Vagina (tissue), 2 donors: ENCODE results near the gene ZBTB2. TPM values are rescaled to one million over a fixed set of nuclear protein-coding genes. Genes with fewer than 3 reads are reported as not detected.

ENCODE experiments used
- DNase-seq, 2 donors: peaks; one replicate each; pipeline ENCODE4 v3.0.0-alpha.2; 2017; ENCODE audit errors: extremely low spot score in 2 of 2
- H3K27ac ChIP-seq: fragments of 200-600 bp; sonication (generic); one replicate; pipeline ENCODE4 v1.5.1; 2019
- H3K27me3 ChIP-seq: fragments of 200-600 bp; sonication (generic); one replicate; pipeline ENCODE4 v1.5.1; 2019
- H3K36me3 ChIP-seq, 2 donors: fragments of 200-600 bp; sonication (generic); one replicate each; pipeline ENCODE4 v1.5.1; 2017 to 2019
- H3K4me1 ChIP-seq: fragments of 200-600 bp; sonication (generic); one replicate; pipeline ENCODE4 v1.5.1; 2019
- H3K4me3 ChIP-seq, 2 donors: fragments of 200-600 bp; sonication (generic); 1 replicate in 1 of 2; 2 replicates in 1 of 2; pipeline ENCODE4 v1.5.1; 2016 to 2019
- H3K9me3 ChIP-seq: fragments of 200-600 bp; sonication (generic); one replicate; pipeline ENCODE4 v1.5.1; 2019
- POLR2A ChIP-seq, 2 donors: fragments of 450-650 bp; IDR thresholded peaks; one replicate each; pipeline ENCODE4 v1.6.1; 2017; ENCODE audit warnings: antibody characterized with exemption in 2 of 2, mild to moderate bottlenecking in 2 of 2, moderate library complexity in 2 of 2
- POLR2AphosphoS5 ChIP-seq, 2 donors: sonication (generic); formaldehyde crosslinking; IDR thresholded peaks; one replicate each; pipeline ENCODE4 v1.9.0; 2017; ENCODE audit warnings: antibody characterized with exemption in 2 of 2, mild to moderate bottlenecking in 2 of 2, low read depth in 1 of 2; ENCODE audit not compliant: insufficient read depth in 1 of 2
- intact Hi-C: fragments of 100-400 bp; cut with DNase I; formaldehyde crosslinking; loops from one replicate; pipeline ENCODE4 v1.15.1; 2023
- total RNA-seq: library from RNA; depleted of rRNA; stranded (reverse); fragments of >200 nt; gene quantifications from one replicate; pipeline ENCODE4 v1.2.3, GENCODE V29; 2016
- TF ChIP-seq, protein P1 (sequence below), 3 experiments: fragments of 450-650 bp in 2 of 3; fragments of 200-600 bp in 1 of 3; sonication (generic) in 1 of 3; IDR thresholded peaks; one replicate each; pipeline ENCODE4 v1.5.1; 2017 to 2019; ENCODE audit warnings: antibody characterized with exemption in 3 of 3, mild to moderate bottlenecking in 2 of 3, moderate library complexity in 2 of 3

Gene ZBTB2
- total RNA-seq, 1 donor from 2014 or later: 15.0 TPM

DNA sequence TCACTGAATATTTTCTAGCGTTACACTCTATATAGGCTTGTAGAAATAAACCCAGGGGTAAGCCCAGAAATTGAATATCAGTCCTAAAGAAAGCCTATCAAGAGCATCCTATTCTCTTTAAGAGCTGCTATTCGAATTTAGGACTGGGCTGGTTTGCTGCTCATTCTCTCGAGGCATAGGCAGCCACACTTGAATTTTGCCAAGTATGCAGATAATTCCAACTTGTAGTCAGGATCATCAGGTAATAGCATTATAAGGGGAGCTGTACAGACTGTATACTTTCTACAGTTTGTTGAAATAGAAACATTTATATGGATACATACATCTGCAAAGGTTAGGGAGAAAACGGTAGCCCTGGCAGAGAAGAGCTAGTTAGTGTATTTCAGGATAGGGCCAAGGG, 2.1 kb upstream of the ZBTB2 start:
- DNase-seq: no peak
- no peak overlapping the region for H3K27ac ChIP-seq
- no peaks in the 10 kb centered on the region for H3K27me3 ChIP-seq
- H3K4me1 ChIP-seq: peaks cover 51% of the 10 kb centered on the region
- H3K9me3 ChIP-seq: no peaks in the 10 kb centered on the region
- intact Hi-C loops: no loop called here
- TF ChIP-seq POLR2AphosphoS5 (IDR thresholded peaks at IDR 0.05; ENCODE audit: insufficient read depth in 1 of 2, low read depth in 1 of 2) (no peak), POLR2A (IDR thresholded peaks at IDR 0.05) (no peak)
- TF ChIP-seq, protein P1, sequence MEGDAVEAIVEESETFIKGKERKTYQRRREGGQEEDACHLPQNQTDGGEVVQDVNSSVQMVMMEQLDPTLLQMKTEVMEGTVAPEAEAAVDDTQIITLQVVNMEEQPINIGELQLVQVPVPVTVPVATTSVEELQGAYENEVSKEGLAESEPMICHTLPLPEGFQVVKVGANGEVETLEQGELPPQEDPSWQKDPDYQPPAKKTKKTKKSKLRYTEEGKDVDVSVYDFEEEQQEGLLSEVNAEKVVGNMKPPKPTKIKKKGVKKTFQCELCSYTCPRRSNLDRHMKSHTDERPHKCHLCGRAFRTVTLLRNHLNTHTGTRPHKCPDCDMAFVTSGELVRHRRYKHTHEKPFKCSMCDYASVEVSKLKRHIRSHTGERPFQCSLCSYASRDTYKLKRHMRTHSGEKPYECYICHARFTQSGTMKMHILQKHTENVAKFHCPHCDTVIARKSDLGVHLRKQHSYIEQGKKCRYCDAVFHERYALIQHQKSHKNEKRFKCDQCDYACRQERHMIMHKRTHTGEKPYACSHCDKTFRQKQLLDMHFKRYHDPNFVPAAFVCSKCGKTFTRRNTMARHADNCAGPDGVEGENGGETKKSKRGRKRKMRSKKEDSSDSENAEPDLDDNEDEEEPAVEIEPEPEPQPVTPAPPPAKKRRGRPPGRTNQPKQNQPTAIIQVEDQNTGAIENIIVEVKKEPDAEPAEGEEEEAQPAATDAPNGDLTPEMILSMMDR (IDR thresholded peaks at IDR 0.05): no peak
- H3K36me3 ChIP-seq: no peaks in the 10 kb centered on the region
- no peak overlapping the region for H3K4me3 ChIP-seq

DNA sequence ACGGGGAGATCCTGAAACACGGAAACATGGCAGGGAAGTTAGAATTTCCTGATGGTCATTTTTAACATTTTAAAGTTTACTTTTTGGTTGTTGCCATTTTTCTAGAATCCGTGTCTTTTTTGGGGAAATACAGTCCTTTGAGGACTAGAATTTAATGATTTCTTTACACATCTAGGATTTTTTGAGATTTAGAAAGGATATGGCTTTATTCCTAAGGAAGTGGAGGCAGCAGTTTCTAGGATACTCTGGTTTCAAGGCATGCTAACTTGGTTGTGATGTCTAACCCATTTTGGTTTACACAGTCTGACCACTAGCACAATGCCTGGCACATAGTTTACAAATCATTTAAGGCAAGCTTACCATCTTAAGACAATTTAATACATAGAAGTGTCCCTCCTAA, 1.1 kb upstream of the ZBTB2 start:
- H3K4me3 ChIP-seq: peak overlapping the region; percentile 82 to 96
- intact Hi-C loops: no loop called here
- no peaks in the 10 kb centered on the region for H3K27me3 ChIP-seq
- H3K36me3 ChIP-seq: no peaks in the 10 kb centered on the region
- TF ChIP-seq POLR2A (IDR thresholded peaks at IDR 0.05): no peak
- TF ChIP-seq, protein P1 (IDR thresholded peaks at IDR 0.05): no peak
- TF ChIP-seq POLR2AphosphoS5 (IDR thresholded peaks at IDR 0.05; ENCODE audit: insufficient read depth in 1 of 2, low read depth in 1 of 2): no peak
- DNase-seq: no peak
- H3K27ac ChIP-seq: peak overlapping the region; percentile 100
- peaks cover 55% of the 10 kb centered on the region for H3K4me1 ChIP-seq
- no peaks in the 10 kb centered on the region for H3K9me3 ChIP-seq

DNA sequence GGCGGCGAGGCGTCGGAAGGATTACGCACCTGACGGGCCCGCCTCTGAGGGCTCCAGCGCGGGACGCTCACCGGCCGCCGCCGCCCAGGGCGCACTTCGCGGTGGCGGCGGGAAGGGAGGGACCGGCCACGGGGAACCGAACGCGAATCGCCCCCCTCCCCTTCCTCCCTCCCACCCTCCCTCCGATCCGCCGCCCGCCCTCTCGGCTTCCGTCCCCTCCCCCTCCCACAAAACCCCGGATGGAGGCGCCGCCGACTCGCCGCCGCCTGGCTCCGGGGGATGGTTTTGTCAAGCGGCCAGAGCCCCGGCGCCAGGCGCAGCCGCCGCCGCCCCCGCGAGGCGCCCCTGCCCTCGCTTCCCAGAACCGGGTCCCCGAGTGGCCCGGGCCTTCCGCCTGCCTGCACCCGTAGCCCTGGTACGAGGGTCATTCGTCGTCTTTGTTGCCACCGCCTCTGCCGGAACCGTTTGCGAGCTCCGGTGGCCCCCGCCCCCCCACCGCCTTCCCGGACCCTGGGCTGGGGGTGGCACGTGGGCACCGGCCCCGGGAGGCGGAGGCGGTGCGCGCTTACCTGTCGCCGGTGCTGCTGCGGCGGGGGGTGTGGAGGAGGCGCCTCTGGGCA, 398 bp downstream of the ZBTB2 start:
- H3K27me3 ChIP-seq: no peaks in the 10 kb centered on the region
- peaks cover 55% of the 10 kb centered on the region for H3K4me1 ChIP-seq
- TF ChIP-seq, protein P1 (IDR thresholded peaks at IDR 0.05): no peak
- peak in 1 of 2 donors; percentile 14 for TF ChIP-seq POLR2AphosphoS5 (IDR thresholded peaks at IDR 0.05; ENCODE audit: insufficient read depth in 1 of 2, low read depth in 1 of 2)
- DNase-seq: no peak
- H3K36me3 ChIP-seq: no peaks in the 10 kb centered on the region
- H3K27ac ChIP-seq: peak overlapping the region; percentile 100
- H3K4me3 ChIP-seq: peak overlapping the region; percentile 82 to 96
- no peaks in the 10 kb centered on the region for H3K9me3 ChIP-seq
- intact Hi-C loops: loop anchor here (2.0 kb wide), 1 partner anchor 62 kb away; the partner anchor contains the start of gene RMND1

DNA sequence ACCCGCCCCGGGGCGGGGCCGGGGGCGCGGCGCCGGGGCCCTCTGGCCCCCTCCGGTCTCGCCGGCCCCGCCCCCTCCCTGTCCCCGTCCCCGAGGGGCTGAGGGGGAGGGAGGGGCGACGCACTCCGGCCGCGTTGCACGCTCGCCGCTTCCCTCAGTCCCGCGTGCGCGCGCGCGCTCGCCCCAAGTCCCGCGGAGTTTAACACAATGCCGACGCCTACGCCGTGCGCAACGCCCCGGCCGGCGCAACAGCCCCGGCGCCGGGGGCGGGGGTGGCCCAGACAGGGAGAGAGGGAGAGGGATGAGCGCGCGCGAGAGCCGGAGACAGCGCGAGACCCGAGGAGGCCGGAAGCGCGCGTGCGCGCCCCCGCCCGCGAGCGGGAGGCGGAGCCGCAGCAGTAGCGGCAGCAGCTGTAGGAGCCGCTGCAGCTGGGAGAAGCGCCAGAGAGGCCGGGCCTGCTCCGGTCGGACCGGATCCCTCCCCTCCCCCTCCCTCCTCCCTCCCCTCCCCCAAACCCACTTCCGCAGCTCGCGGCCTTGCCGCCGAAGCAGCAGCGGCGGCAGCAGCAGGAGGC, 996 bp downstream of the ZBTB2 start:
- intact Hi-C loops: loop anchor here (2.0 kb wide), 1 partner anchor 62 kb away; the partner anchor contains the start of gene RMND1
- H3K4me1 ChIP-seq: peaks cover 50% of the 10 kb centered on the region
- TF ChIP-seq POLR2A (IDR thresholded peaks at IDR 0.05) (peak in 1 of 2 donors; percentile 80), POLR2AphosphoS5 (IDR thresholded peaks at IDR 0.05; ENCODE audit: insufficient read depth in 1 of 2, low read depth in 1 of 2) (peak in 1 of 2 donors; percentile 43)
- TF ChIP-seq, protein P1 (IDR thresholded peaks at IDR 0.05): no peak
- peak overlapping the region; percentile 100 for H3K27ac ChIP-seq
- H3K36me3 ChIP-seq: no peaks in the 10 kb centered on the region
- H3K27me3 ChIP-seq: no peaks in the 10 kb centered on the region
- DNase-seq: peak in 1 of 2 donors; percentile 97
- no peaks in the 10 kb centered on the region for H3K9me3 ChIP-seq
- peak overlapping the region; percentile 82 to 96 for H3K4me3 ChIP-seq
